HG03196 (cell line): ENCODE results near the gene DLGAP5.

ENCODE experiments used
- ATAC-seq: cut with Tn5 transposase; IDR thresholded peaks from one replicate; pipeline ENCODE4 v1.9.1; 2021; ENCODE audit not compliant: unreplicated experiment

Gene DLGAP5

GRCh38 chr14:55188686-55189295 lies 2.6 kb downstream of the DLGAP5 start:
- no peak for ATAC-seq

GRCh38 chr14:55180434-55180833 lies 11.0 kb downstream of the DLGAP5 start:
- peak; percentile 78 for ATAC-seq

DNA sequence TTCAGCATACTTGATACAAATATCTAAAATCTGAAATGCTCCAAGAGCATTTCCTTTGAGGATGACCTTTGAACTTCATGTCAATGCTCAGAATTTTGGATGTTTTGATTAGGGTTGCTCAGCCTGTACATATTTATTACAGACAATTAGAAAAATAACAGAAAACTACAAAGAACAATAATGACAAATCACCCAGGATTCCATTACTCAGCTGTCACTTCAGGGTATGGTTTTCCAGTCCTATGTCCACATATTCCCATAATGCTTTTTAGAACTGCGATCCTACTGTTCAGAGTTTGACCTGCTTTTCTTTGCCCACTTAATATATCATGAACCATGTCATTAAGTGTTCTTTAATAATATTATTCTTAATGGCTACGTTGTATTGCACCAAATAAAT lies 11.4 kb downstream of the DLGAP5 start:
- no peak for ATAC-seq

GRCh38 chr14:55170526-55170925 lies 20.9 kb downstream of the DLGAP5 start:
- no peak for ATAC-seq

DNA sequence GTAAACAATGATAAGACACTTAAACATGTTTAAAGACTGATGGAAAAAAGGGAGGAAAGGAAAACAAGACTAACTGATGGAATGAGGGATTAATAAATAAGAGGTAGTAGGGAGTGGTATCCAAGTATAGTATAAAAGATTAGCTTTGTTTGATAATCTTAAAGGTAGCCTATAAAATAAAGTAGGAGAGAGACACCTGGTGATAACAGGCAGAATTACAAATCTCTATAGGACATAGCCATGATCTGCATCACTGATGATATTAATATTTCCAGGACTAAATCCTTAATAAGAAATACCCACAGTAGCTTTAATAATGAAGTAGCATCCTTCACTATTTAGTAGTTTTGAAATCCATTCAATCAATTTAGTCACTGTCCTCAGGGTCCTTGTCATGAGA lies 30.4 kb downstream of the DLGAP5 start:
- no peak for ATAC-seq

- no peak for ATAC-seq
Measured at GRCh38 chr14:55158412-55158811, 33.0 kb downstream of the DLGAP5 start.

- no peak for ATAC-seq
Measured at GRCh38 chr14:55157080-55157479, 34.3 kb downstream of the DLGAP5 start.

DNA sequence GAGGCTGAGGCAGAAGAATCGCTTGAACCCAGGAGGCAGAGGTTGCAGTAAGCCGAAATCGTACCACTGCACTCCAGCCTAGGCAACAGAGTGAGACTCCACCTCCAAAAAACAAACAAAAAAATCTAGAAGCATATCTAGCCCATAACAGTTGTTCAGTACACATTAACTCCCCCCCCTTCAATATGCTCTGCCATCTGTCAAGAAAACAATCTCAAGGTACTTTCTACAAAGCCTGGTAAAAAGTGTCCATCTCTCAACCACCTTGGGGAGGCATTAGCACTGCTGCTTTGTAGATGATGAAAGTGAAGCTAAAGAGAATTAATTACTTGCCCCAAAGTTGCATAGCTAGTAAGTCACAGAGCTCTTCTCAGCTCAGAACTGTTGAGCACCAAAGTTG lies 37.4 kb downstream of the DLGAP5 start:
- ATAC-seq = no peak

DNA sequence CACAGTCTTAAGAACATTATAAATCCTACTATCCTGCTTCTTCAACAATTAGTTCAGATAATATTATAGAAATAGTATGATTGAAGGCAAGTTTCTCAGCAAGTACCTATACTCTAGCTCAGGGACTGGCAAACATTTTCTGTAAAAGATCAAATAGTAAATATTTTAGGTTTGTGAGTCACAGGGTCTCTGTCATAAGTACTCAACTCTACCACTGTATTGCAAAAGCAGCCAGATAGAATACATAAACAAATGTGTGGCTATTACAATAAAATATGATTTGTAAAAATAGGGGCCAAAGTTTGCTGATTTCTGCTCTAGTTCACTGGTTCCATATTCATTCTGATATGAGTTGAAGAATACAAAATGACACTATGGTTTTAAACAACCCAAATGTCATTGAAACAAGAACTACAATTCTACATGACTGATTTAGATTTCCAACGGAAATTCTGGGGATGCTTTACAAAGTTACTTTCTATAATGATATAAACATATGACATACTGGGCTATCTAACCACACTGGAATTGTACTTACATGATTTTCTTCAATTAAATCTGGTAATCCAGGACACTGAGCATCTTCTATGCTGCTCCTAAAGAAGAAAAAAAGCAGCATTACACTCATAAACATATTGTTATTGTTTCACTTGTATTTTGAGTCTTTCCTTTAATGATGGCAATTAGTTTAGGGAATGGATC lies 39.2 kb downstream of the DLGAP5 start:
- ATAC-seq = no peak

GRCh38 chr14:55151601-55152000 lies 39.8 kb downstream of the DLGAP5 start:
- no peak for ATAC-seq

- no peak for ATAC-seq
Measured at GRCh38 chr14:55146425-55146824, 45.0 kb downstream of the DLGAP5 start.

- no peak for ATAC-seq
Measured at GRCh38 chr14:55142466-55142865, 48.9 kb downstream of the DLGAP5 start.

DNA sequence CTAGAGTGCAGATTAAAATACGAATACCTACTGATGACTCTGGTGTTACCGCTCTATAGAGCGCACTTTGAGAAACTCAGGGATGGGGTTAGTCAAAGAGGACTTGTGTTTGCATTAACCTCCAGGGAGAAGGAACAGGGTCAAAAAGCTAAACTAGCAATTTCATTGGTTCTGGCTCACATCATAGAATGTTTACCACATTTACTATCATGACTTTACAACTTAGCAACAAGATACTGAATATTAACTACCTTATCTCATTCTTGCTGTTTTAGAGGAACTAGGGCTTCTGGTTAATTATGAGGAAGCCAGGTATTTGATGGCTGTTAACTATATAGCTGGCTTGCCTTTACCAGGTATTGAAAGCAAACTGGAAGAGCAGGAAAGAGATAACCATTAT lies 49.6 kb downstream of the DLGAP5 start:
- no peak for ATAC-seq

GRCh38 chr14:55139696-55140509 lies 51.5 kb downstream of the DLGAP5 start:
- no peak for ATAC-seq

GRCh38 chr14:55139141-55139540 lies 52.2 kb downstream of the DLGAP5 start:
- ATAC-seq = no peak

- no peak for ATAC-seq
Measured at GRCh38 chr14:55138091-55138490, 53.3 kb downstream of the DLGAP5 start.

- no peak for ATAC-seq
Measured at GRCh38 chr14:55136885-55137786, 54.2 kb downstream of the DLGAP5 start.

- no peak for ATAC-seq
Measured at GRCh38 chr14:55136241-55136640, 55.1 kb downstream of the DLGAP5 start.

- ATAC-seq = no peak
Measured at GRCh38 chr14:55133416-55133815, 58.0 kb downstream of the DLGAP5 start.

- ATAC-seq = no peak
Measured at GRCh38 chr14:55131370-55132137, 59.8 kb downstream of the DLGAP5 start.
